ENCODE data around the gene TFDP3. TPM values are rescaled to one million over a fixed set of nuclear protein-coding genes. Genes with fewer than 3 reads are reported as not detected.

TFDP3 gene
- total RNA-seq (2022; extraction: Qiagen RNA extraction; ENCODE audit: low read depth): not detected in 5 replicates

GRCh38 chrX:133218329-133218728, at the start of gene TFDP3:
Gene TFDP3, minus strand, starts transcription at chrX:133218354. Its CDS starts 95 bp downstream, at chrX:133218259.

Other genes starting within 250 kb of the TFDP3 start
- gene USP26, start 121.2 kb downstream of the TFDP3 start, total RNA-seq (2022; extraction: Qiagen RNA extraction; ENCODE audit: low read depth): not detected in 5 replicates
- gene GPC4, start 197.1 kb upstream of the TFDP3 start, total RNA-seq (2022; extraction: Qiagen RNA extraction; ENCODE audit: low read depth): 0.01 to 0.06 TPM in 2 of 5 replicates, not detected in the others